Stomach (tissue), 9 donors: ENCODE data around the gene PAMR1. TPM values are rescaled to one million over a fixed set of nuclear protein-coding genes. Genes with fewer than 3 reads are reported as not detected.
A peak's percentile ranks its signal among the peaks of the same experiment; 100 is the strongest.
"Not testable (repeated sequence)": the region's sequence is repeated elsewhere in the genome, so short reads cannot be mapped to it uniquely, and the experiment has no call there.

Experiments
- DNase-seq, 2 donors: peaks; one replicate each; pipeline versions ENCODE4 v3.0.0 to v3.0.0-alpha.2; 2013 to 2019
- H3K27ac ChIP-seq, 5 donors: fragments of 200-600 bp in 4 of 5; sonication (generic) in 4 of 5; one replicate each; pipeline ENCODE4 v1.5.1; 2013 to 2019; ENCODE audit warnings: mild to moderate bottlenecking in 1 of 5, moderate library complexity in 1 of 5
- H3K27me3 ChIP-seq, 3 donors: fragments of 200-600 bp; sonication (generic); one replicate each; pipeline ENCODE4 v1.5.1; 2017 to 2019; ENCODE audit warnings: mixed run types in 1 of 3
- H3K36me3 ChIP-seq, 4 donors: fragments of 200-600 bp; sonication (generic); 1 replicate in 3 of 4; 2 replicates in 1 of 4; pipeline ENCODE4 v1.5.1; 2016 to 2019
- H3K4me1 ChIP-seq, 4 donors: fragments of 200-600 bp; sonication (generic); one replicate each; pipeline ENCODE4 v1.5.1; 2016 to 2019
- H3K4me3 ChIP-seq, 4 donors: fragments of 200-600 bp; sonication (generic) in 3 of 4; one replicate each; pipeline ENCODE4 v1.5.1; 2016 to 2019; ENCODE audit warnings: mild to moderate bottlenecking in 1 of 4
- H3K9me3 ChIP-seq, 4 donors: fragments of 200-600 bp; sonication (generic); one replicate each; pipeline ENCODE4 v1.5.1; 2016 to 2019
- CTCF ChIP-seq, 7 experiments: fragments of 450-650 bp in 4 of 7; fragments of 200-600 bp in 3 of 7; sonication (generic) in 3 of 7; IDR thresholded peaks; one replicate each; pipeline ENCODE4 v1.5.1; 2016 to 2019; ENCODE audit warnings: antibody characterized with exemption in 7 of 7, control low read depth in 2 of 7, mild to moderate bottlenecking in 1 of 7
- EP300 ChIP-seq: sonication (generic); formaldehyde crosslinking; IDR thresholded peaks from one replicate; pipeline ENCODE4 v1.6.1; 2017; ENCODE audit warnings: antibody characterized with exemption
- POLR2A ChIP-seq, 4 donors: fragments of 450-650 bp; IDR thresholded peaks; one replicate each; pipeline ENCODE4 v1.6.1; 2016; ENCODE audit warnings: antibody characterized with exemption in 4 of 4, control low read depth in 2 of 4, mild to moderate bottlenecking in 1 of 4, moderate library complexity in 1 of 4
- POLR2AphosphoS5 ChIP-seq, 3 donors: sonication (generic); formaldehyde crosslinking; IDR thresholded peaks; one replicate each; pipeline ENCODE4 v1.6.1; 2016; ENCODE audit warnings: antibody characterized with exemption in 3 of 3
- WGBS, 5 donors: extraction: QIAGEN DNeasy Blood & Tissue Kit in 3 of 5; methylation state at CpG; one replicate each; pipeline versions ENCODE4 v1.1.5 to v1.1.7; 2013 to 2018; 5-methylcytosine and 5-hydroxymethylcytosine counted together
- intact Hi-C: fragments of 100-400 bp; cut with DNase I; formaldehyde crosslinking; loops from one replicate; pipeline ENCODE4 v1.15.1; 2023; ENCODE audit warnings: low total_unique reads
- polyA plus RNA-seq, 3 donors: library from polyadenylated mRNA; stranded (reverse); fragments of 200-250 nt; gene quantifications; one replicate each; pipeline ENCODE4 v1.2.3, GENCODE V29; 2013
- total RNA-seq, 5 donors: library from RNA; depleted of rRNA; stranded (reverse); fragments of >200 nt; gene quantifications; one replicate each; pipeline versions ENCODE4 v1.1.0 to v1.2.3, GENCODE V29; 2014 to 2016
- donor health status: healthy with polysubstance abuse.
- donor health status: Bipolar disorder and iron deficiency.
- donor health status: healthy.

Gene PAMR1
- total and polyA plus RNA-seq, 8 donors = under 0.01 to 26.8 (median 0.58) TPM; not detected in 1

GRCh38 chr11:35526370-35526792, 965 bp upstream of the PAMR1 start:
- intact Hi-C loops = no loop called here
- Histone ChIP-seq H3K4me3 (no peak overlapping the region), H3K9me3 (no peaks in the 10 kb centered on the region), H3K27me3 (peaks cover 0 to 46% (median 14%) of the 10 kb centered on the region in 3 donors), H3K36me3 (no peaks in the 10 kb centered on the region), H3K4me1 (peaks cover 4 to 25% (median 14%) of the 10 kb centered on the region in 4 donors), H3K27ac (no peak overlapping the region)
- 46 to 67% (median 62%) methylated on average over 6 of the region's 6 CpGs for WGBS, 5 donors
- no peak for TF ChIP-seq POLR2A (IDR thresholded peaks at IDR 0.05)
- no peak for DNase-seq

GRCh38 chr11:35524780-35525179, 636 bp downstream of the PAMR1 start:
- intact Hi-C loops = no loop called here
- Histone ChIP-seq H3K36me3 (no peaks in the 10 kb centered on the region), H3K4me1 (peaks cover 4 to 33% (median 14%) of the 10 kb centered on the region in 4 donors), H3K27me3 (peaks cover 0 to 46% (median 14%) of the 10 kb centered on the region in 3 donors), H3K27ac (peak overlapping the region in 2 of 5 donors; percentile 56 to 68), H3K4me3 (peak overlapping the region; percentile 31 to 40 (median 36)), H3K9me3 (no peaks in the 10 kb centered on the region)
- WGBS, 5 donors = 49 to 72% (median 53%) methylated on average over 4 of the region's 4 CpGs
- TF ChIP-seq CTCF (IDR thresholded peaks at IDR 0.05) = no peak
- no peak for TF ChIP-seq POLR2A (IDR thresholded peaks at IDR 0.05)
- no peak for TF ChIP-seq POLR2AphosphoS5 (IDR thresholded peaks at IDR 0.05)
- TF ChIP-seq EP300 = no peak
- no peak for DNase-seq

GRCh38 chr11:35523861-35524260, 1.6 kb downstream of the PAMR1 start:
- peaks cover 4 to 42% (median 14%) of the 10 kb centered on the region in 4 donors for H3K4me1 ChIP-seq
- H3K36me3 ChIP-seq = no peaks in the 10 kb centered on the region
- 71 to 85% (median 75%) methylated on average over 5 of the region's 5 CpGs for WGBS, 5 donors
- no peak for TF ChIP-seq POLR2A (IDR thresholded peaks at IDR 0.05)
- no peak for TF ChIP-seq CTCF (IDR thresholded peaks at IDR 0.05)
- TF ChIP-seq POLR2AphosphoS5 (IDR thresholded peaks at IDR 0.05) = no peak
- TF ChIP-seq EP300 = no peak
- DNase-seq = no peak
- H3K27ac ChIP-seq = peak overlapping the region in 3 of 5 donors; percentile 24 to 68 (median 56)
- H3K9me3 ChIP-seq = no peaks in the 10 kb centered on the region
- peaks cover 0 to 46% (median 14%) of the 10 kb centered on the region in 3 donors for H3K27me3 ChIP-seq
- intact Hi-C loops = no loop called here
- peak overlapping the region in 1 of 4 donors; percentile 12 for H3K4me3 ChIP-seq

DNA sequence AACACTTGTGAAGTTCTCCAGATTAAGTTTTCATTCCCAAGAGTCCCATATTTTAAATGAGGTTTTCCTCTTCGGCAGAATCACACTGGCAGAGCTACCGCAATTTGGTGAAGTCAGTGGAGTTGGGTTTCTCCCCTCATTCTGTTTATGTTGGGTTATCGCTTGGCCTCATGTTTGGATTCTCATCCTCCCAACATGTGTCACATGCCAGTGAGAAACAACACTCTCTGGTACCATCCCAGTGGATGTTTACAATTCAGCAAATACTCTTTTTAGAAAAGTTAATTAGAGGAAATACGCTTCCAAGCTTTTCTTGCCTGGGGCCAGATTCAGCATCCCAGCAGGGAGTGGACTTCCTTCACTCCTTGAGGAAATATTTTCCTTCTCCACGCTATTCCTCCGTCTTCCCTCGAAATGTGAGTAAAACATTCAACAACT, 2.1 kb downstream of the PAMR1 start:
- Histone ChIP-seq H3K4me3 (peak overlapping the region in 1 of 4 donors; percentile 12), H3K27me3 (peaks cover 0 to 46% (median 14%) of the 10 kb centered on the region in 3 donors), H3K4me1 (peaks cover 4 to 47% (median 14%) of the 10 kb centered on the region in 4 donors), H3K36me3 (no peaks in the 10 kb centered on the region), H3K9me3 (no peaks in the 10 kb centered on the region), H3K27ac (peak overlapping the region in 3 of 5 donors; percentile 24 to 68 (median 56))
- DNase-seq = peak in 1 of 2 donors; percentile 35
- intact Hi-C loops = no loop called here
- TF ChIP-seq POLR2AphosphoS5 (IDR thresholded peaks at IDR 0.05) (no peak), EP300 (no peak), POLR2A (IDR thresholded peaks at IDR 0.05) (no peak), CTCF (IDR thresholded peaks at IDR 0.05) (no peak)
- 49 to 69% (median 56%) methylated on average over 7 of the region's 7 CpGs for WGBS, 5 donors

DNA sequence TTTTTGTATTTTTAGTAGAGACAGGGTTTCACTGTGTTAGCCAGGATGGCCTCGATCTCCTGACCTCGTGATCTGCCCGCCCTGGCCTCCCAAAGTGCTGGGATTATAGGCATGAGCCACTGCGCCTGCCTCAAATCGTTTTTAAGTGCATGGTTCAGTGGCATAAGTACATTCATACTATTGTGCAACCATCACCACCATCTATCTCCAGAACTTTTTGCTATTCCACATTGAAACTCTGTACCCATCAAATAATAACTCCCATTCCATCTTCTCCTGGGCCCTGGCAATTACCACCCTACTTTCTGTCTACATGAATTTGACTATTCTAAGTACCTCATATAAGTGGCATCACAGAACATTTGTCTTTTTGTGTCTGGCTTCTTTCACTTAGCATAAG, 3.3 kb downstream of the PAMR1 start:
- H3K36me3 ChIP-seq, H3K4me3 ChIP-seq, H3K9me3 ChIP-seq, DNase-seq, H3K27ac ChIP-seq, intact Hi-C loops: not testable (repeated sequence)
- Histone ChIP-seq H3K4me1 (peaks cover 4 to 55% (median 16%) of the 10 kb centered on the region in 4 donors), H3K27me3 (peaks cover 0 to 41% (median 14%) of the 10 kb centered on the region in 3 donors)
- WGBS, 5 donors = 80 to 96% (median 90%) methylated on average over 4 to 5 of the region's 5 CpGs
